Limb (tissue), 2 donors: ENCODE measurements around the gene TFEB.

Experiments used
- DNase-seq, 2 donors: peaks; one replicate each; pipeline ENCODE4 v3.0.0-alpha.2; 2016; ENCODE audit errors: extremely low spot score in 2 of 2

The TFEB gene

DNA sequence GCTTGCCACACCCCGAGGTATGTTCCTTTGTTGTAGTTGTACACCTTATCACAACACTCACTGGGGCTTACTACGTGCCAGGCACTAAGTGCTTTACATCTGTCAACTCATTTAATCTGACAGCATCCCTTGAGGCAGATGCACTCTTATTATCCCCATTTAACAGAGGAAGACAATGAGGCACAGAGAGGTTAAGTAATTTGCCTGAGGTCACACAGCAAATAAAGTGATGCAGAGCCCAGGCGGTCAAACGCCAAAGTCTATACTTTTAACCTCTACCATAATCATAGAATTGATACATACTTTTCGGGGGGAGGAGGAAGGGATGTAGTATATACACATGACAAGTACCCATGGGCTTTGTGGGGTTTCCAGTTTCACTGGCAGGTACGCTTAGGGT is 59.4 kb downstream of the TFEB start:
- DNase-seq: no peak

GRCh38 chr6:41675176-41675775 is 60.1 kb downstream of the TFEB start:
- peak in 1 of 2 donors; percentile 48 for DNase-seq

DNA sequence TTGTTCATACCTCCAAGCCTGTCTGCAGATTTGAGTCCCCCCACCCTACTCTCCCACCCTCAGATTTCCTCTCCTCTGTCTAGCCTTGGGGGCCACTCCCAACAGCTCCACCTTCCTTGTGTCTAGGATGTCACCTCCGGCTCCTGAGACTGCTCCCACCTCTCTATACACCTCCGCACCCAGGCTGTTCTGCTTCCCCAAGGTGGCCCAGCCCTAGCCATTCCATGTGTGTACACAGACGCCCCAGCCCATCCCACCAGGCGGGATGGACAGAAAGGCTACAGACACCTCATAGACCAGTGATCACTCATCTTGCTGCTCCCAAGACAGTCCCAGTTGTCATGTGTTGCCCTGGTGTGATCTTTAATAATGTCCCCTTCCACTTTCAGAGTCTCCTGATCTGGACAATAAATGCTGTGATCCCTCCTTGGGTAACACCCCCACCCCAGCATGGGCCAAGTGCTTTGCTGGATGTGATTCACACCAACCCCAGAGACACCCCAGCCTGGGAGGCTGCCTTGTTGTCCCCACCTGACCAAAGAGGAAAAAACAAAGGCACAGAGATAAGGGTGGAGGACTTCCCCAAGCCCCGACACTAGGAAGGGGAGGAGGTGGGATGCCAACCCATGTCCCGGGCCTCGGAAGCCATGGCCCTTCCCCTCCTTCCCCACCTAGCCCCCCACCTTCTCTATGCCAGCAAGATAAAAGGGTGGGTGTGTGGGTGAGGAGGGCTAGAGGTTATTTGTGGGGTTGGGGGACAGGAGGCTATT is 61.0 kb downstream of the TFEB start:
- peak in 1 of 2 donors; percentile 24 for DNase-seq

DNA sequence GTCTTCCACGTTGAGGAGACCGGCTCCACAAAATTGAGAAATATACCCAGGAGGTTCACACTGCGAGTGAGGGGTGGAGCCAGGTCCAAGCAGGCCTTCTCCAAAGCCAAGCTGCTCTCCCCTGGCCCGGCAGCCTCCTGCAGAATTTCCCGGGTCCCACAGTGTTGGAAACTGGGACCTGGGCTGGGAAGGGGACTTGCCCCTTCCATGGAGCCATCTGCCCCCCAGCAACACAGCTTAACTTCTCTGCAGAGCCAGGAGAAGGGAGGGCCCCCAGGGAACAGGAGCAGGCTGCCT is 61.8 kb downstream of the TFEB start:
- peak in 1 of 2 donors; percentile 25 for DNase-seq

GRCh38 chr6:41672816-41673703 is 62.3 kb downstream of the TFEB start:
- peak in 1 of 2 donors; percentile 33 for DNase-seq

DNA sequence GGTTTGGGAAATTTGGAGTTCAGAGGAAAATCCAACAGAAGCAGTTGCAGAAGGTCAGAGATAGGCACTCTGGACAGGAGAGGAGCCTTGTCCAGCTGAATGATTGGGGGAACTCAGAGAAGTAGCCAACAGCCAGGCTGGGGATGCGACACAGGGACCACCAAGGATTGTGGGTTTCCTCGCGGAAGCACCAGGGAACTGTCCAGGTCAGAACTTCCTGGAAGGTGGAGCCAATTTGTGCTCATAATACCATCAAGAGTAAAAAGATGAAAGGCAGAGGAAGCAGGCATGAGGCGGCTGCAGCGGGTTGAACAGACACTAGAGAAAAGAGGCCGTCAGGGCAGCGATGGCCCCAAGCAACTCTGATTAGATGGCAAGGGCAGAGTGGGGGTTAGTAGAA is 63.4 kb downstream of the TFEB start:
- no peak for DNase-seq

DNA sequence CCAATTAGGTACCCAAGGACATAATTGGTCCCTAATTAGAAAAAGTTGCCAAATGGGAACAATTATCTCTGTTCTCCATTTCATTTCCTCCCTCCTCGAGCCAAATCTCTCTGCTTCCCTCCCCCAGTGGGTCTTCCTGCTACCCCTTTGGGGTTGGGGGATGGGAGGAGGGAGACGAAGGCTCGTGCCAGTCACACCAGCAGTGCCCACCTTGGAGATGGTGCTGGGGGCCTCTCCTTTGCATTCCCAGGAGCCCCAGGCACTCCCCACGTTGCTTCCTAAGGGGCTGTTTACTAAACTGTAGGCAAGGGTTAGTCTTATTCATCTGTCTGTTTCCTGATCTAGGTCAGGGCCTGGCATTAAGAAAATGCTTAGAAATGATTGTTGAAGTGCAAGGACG is 64.0 kb downstream of the TFEB start:
- DNase-seq: no peak

DNA sequence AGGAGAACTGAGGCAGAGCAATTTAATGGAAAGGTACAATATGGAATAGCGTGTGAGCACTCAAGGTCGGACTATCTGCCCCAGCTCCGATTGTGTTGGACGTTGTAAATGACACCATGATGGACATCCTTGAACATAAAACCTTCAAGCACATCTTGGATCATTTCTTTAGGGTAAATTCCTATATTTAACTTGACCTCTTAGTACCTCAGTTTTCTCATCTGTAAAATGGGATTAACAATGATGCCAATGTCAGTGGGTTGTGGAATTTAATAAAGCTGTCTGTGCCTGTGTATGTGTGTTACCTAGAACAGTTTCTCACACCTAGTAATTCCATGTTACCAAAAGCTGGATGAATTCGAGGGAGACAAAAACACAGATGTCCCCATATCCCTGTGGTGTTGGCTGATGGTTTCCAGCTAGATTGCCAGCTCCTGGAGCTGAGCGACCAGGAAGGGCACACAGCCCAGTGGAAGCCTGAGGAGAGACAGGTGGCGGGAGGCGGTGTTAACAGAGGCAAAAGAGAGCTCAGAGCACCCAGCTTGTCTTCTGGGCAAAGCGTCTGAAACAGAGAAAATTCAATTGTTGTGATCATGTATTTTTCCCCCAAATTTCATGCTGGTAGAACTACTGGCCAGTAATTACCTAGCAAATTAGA is 64.6 kb downstream of the TFEB start:
- no peak for DNase-seq

DNA sequence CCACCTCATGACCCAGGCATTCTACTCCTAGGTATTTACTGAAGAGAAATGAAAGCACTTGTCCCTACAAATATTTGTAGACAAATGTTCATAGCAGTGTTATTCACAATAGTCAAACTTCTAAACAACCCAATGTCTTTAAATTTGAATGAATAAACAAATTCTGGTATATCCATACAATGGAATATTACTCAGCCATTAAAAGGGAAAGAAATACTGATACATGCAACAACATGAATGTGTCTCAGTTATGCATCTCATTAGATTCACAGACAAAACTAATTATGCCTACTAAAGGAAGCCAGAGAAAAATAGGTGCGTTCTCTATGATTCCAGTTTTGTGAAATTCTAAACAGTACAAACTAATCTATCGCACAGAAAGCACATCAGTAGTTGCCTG is 66.4 kb downstream of the TFEB start:
- DNase-seq: no peak

GRCh38 chr6:41667195-41667594 is 68.2 kb downstream of the TFEB start:
- DNase-seq: no peak

GRCh38 chr6:41664271-41664670 is 71.1 kb downstream of the TFEB start:
- DNase-seq: no peak

DNA sequence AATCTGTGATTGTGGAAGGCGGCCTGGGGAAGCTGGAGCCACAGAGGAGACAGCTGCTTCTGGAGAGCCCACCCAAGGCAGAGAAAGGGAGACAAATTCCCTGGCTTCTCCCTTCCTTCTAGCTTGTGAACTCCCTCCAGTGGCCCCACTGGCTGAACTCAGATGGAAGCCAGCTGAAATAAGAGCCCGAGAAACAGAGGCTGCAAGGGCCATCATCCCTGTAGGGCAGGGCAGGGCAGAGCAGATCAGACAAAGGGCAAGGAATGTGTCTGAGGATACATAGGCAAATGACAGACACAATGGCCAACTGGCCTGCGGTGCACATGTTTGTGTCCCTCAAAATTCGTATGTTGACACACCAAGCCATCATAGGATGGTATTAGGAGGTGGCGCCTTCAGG is 71.8 kb downstream of the TFEB start:
- peak in 1 of 2 donors; percentile 21 for DNase-seq

DNA sequence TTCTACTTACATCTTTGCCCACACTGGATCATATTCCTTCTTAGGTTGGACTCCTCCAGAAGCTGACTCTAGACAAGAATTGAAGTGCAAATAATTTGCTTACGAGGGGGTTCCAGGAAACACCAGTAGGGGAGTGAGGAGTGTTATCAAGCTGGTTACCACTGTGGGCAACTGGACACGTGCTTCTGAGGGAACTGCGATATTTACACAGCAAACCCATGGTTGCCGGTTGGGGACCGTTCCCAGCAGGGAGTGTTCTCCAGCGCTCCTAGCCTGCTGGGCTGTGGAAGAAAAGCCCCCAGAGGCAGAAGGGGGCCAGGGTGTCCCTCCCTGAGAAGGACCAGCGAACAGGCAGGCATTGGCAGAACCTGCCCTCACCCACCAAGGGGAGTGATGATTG is 75.5 kb downstream of the TFEB start:
- no peak for DNase-seq

- peak in 1 of 2 donors; percentile 28 for DNase-seq
Observed at GRCh38 chr6:41658636-41659035, 76.8 kb downstream of the TFEB start.

- DNase-seq: peak in 1 of 2 donors; percentile 23
Observed at GRCh38 chr6:41657131-41658094, 78.0 kb downstream of the TFEB start.

DNA sequence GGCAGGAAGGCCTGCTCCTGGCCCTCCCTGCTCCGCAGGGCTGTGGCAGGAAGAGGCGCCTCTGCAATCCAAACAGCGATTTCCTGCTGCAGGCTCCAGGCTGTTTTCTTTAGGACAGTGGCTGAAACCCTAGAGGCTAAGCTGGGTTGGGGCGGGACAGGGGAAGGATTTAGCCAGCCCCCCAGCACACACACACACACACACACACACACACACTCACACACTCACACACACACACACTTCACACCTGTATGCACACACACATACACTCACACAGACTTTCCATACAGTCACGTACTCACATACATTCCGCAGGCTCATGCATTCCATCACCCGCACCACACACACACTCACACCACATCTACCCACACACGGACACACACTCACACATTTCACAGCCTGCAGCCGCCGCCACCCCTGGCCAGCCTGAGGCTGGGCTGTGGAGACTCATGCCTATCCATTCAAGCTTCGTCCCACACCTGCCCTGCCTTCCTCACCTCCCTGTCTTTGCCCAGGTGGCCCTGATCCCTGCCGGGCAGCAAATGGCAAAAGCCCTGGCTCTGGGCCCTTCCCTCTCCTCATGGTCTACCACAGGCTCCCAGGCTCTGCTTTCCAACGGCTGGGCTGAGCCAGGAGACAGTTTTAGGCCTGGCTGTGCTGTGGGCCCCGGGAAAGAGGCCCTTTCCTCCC is 79.3 kb downstream of the TFEB start:
- peak; percentile 60 to 70 for DNase-seq

DNA sequence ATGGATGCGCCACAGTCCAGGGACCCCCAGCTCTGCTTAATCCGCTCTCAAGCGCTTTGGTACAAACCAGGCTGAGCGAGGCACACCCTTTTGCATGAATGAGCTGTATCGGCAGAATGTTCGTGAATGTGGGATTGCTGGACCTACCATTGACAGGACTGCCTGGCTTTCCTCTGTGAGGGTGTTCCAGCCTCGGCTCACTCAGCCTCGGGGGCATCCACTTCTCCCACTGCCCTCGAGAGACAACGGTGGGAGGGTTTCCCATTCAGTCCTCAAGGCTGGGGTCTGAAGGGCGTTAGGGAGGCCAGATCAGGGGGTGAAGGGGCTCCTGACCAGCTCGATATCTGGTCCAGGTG is 79.8 kb downstream of the TFEB start:
- DNase-seq: no peak

DNA sequence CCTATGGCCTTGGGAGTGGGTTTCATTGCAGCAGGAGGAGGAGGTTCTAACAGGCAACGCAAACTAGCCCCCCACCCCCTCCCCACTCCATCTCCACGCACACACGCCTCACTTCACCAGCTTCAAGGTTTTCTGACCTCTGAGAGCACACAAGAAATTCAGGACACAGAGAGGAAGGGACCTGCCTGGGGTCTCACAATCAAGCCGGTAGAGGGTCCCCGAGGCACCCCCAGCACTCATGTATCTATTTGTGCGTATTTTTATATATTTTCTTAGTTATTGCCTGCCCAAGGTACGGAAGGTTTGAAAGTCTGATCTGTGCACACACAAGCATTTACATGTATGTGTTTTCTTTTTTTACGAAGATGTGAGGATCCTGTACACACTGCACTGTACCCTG is 80.2 kb downstream of the TFEB start:
- DNase-seq: no peak

GRCh38 chr6:41654698-41655151 is 80.7 kb downstream of the TFEB start:
- DNase-seq: peak in 1 of 2 donors; percentile 38

DNA sequence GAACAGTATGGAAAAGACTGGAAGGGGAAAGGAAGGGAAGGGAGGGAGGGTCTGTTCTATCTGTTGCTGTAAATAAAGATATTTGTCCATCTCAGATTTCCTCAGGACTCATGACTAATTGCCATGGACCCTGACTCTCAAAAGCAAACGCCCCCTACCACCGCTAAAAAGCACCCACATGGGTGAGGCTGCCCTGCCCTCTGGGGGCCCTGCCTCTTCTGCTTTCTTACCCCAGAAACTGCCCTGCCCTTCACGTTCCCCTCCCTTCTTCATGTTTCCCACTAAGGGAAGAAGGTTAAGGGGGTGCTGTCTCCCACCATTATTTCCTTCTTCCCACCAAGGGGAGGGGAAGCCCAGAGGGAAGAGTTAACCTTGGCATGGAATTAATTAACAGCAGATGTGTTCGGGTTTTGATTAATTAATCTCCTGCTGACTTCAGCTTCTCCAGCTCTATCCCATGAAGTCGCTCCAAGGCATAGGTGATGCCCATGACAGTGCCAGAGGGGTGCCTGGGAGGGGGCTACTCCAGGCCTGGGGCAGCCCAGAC is 81.2 kb downstream of the TFEB start:
- peak in 1 of 2 donors; percentile 27 for DNase-seq
